Sigmoid colon (tissue), 7 donors: ENCODE results near the gene PREP. TPM values are rescaled to one million over a fixed set of nuclear protein-coding genes. Genes with fewer than 3 reads are reported as not detected.

Experiments used
- DNase-seq: peaks from one replicate; pipeline ENCODE4 v3.0.0-alpha.2; 2019
- H3K27ac ChIP-seq, 4 donors: fragments of 200-600 bp; sonication (generic); one replicate each; pipeline ENCODE4 v1.5.1; 2016 to 2019; ENCODE audit warnings: mild to moderate bottlenecking in 1 of 4
- H3K27me3 ChIP-seq, 3 donors: fragments of 200-600 bp; sonication (generic); one replicate each; pipeline ENCODE4 v1.5.1; 2019; ENCODE audit warnings: mild to moderate bottlenecking in 1 of 3
- H3K36me3 ChIP-seq, 4 donors: fragments of 200-600 bp; sonication (generic); one replicate each; pipeline ENCODE4 v1.5.1; 2016 to 2019
- H3K4me1 ChIP-seq, 4 donors: fragments of 200-600 bp; sonication (generic); one replicate each; pipeline ENCODE4 v1.5.1; 2017 to 2019
- H3K4me3 ChIP-seq, 4 donors: fragments of 200-600 bp; sonication (generic); one replicate each; pipeline ENCODE4 v1.5.1; 2017 to 2019; ENCODE audit warnings: mild to moderate bottlenecking in 2 of 4, moderate library complexity in 1 of 4
- H3K9me3 ChIP-seq, 4 donors: fragments of 200-600 bp in 3 of 4; sonication (generic) in 3 of 4; one replicate each; pipeline versions ENCODE4 v1.5.1 to v1.6.1; 2013 to 2019
- EP300 ChIP-seq, 4 donors: sonication (generic); formaldehyde crosslinking; IDR thresholded peaks; one replicate each; pipeline ENCODE4 v1.6.1; 2017; ENCODE audit warnings: antibody characterized with exemption in 4 of 4
- POLR2A ChIP-seq, 2 donors: fragments of 450-650 bp; IDR thresholded peaks; one replicate each; pipeline ENCODE4 v1.6.1; 2016; ENCODE audit warnings: antibody characterized with exemption in 2 of 2, mild to moderate bottlenecking in 2 of 2, moderate library complexity in 2 of 2
- POLR2AphosphoS5 ChIP-seq, 4 donors: sonication (generic); formaldehyde crosslinking; IDR thresholded peaks; one replicate each; pipeline ENCODE4 v1.6.1; 2017; ENCODE audit warnings: antibody characterized with exemption in 4 of 4
- WGBS, 2 donors: extraction: QIAGEN DNeasy Blood & Tissue Kit; methylation state at CpG; one replicate each; pipeline ENCODE4 v1.1.7; 2013; 5-methylcytosine and 5-hydroxymethylcytosine counted together
- intact Hi-C: fragments of 100-400 bp; cut with DNase I; formaldehyde crosslinking; loops from one replicate; pipeline ENCODE4 v1.15.1; 2023
- polyA plus RNA-seq, 3 donors: library from polyadenylated mRNA; stranded (reverse); fragments of 200-250 nt; gene quantifications; one replicate each; pipeline ENCODE4 v1.2.3, GENCODE V29; 2013
- total RNA-seq, 4 donors: library from RNA; depleted of rRNA; stranded (reverse); fragments of >200 nt; gene quantifications; one replicate each; pipeline ENCODE4 v1.1.0, GENCODE V29; 2016
- TF ChIP-seq, protein P1 (sequence below), 4 experiments: fragments of 450-650 bp in 3 of 4; fragments of 200-600 bp in 1 of 4; IDR thresholded peaks; one replicate each; pipeline ENCODE4 v1.5.1; 2016 to 2019; ENCODE audit warnings: antibody characterized with exemption in 4 of 4, mild to moderate bottlenecking in 3 of 4, moderate library complexity in 2 of 4
- donor health status: healthy with polysubstance abuse.
- donor health status: Bipolar disorder and iron deficiency.
- donor health status: healthy.

The PREP gene
- total and polyA plus RNA-seq, 7 donors: 14.1 to 47.9 (median 23.5) TPM

DNA sequence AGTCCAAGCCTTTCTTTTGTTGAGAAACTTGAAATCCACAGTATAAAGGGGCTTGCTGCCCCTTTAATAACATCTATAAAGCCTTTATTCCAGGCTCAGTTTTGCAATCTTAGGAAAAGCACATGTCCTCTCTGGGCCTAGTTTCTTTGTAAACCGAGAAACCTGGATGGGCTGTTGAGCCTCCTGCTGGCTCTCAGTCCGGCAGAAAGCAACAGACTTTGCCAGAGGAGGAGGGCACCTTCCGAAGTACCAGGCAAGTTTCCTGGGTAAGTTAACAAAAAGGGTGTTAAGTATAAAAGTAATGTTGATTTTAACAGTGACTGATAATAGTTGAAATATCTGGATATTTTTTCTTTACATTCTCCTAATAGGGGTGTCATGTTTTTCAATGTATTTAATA is 124.1 kb downstream of the PREP start:
- Histone ChIP-seq H3K27ac (no peak overlapping the region), H3K4me3 (no peak overlapping the region), H3K9me3 (no peaks in the 10 kb centered on the region), H3K36me3 (peaks cover 10 to 72% (median 21%) of the 10 kb centered on the region in 4 donors), H3K27me3 (no peaks in the 10 kb centered on the region), H3K4me1 (no peaks in the 10 kb centered on the region)
- DNase-seq: no peak
- WGBS, 2 donors: 94 to 95% methylated on average over 3 of the region's 3 CpGs
- intact Hi-C loops: no loop called here
- TF ChIP-seq, protein P1, sequence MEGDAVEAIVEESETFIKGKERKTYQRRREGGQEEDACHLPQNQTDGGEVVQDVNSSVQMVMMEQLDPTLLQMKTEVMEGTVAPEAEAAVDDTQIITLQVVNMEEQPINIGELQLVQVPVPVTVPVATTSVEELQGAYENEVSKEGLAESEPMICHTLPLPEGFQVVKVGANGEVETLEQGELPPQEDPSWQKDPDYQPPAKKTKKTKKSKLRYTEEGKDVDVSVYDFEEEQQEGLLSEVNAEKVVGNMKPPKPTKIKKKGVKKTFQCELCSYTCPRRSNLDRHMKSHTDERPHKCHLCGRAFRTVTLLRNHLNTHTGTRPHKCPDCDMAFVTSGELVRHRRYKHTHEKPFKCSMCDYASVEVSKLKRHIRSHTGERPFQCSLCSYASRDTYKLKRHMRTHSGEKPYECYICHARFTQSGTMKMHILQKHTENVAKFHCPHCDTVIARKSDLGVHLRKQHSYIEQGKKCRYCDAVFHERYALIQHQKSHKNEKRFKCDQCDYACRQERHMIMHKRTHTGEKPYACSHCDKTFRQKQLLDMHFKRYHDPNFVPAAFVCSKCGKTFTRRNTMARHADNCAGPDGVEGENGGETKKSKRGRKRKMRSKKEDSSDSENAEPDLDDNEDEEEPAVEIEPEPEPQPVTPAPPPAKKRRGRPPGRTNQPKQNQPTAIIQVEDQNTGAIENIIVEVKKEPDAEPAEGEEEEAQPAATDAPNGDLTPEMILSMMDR (IDR thresholded peaks at IDR 0.05): no peak
- TF ChIP-seq EP300 (IDR thresholded peaks at IDR 0.05) (no peak), POLR2A (IDR thresholded peaks at IDR 0.05) (no peak), POLR2AphosphoS5 (IDR thresholded peaks at IDR 0.05) (no peak)

DNA sequence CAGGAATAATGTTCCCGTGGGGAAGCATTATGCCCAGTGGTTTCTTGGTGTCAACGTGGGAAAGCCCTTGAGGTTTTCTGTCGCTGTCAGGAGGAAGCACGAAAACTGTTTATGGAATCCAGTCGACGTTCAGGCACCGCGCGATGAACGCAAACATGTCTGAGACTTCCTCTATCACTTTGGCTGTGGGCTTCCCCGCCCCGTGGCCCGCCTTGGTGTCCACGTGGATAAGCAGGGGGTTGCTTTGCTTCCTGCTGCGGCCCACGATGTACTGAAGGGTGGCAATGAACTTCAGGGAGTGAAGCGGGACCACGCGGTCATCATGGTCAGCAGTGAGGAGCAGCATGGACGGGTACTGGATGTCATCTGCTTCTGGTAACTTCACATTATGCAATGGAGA is 124.8 kb downstream of the PREP start:
- DNase-seq: no peak
- Histone ChIP-seq H3K9me3 (no peaks in the 10 kb centered on the region), H3K36me3 (peaks cover 10 to 69% (median 21%) of the 10 kb centered on the region in 4 donors), H3K4me1 (no peaks in the 10 kb centered on the region), H3K27ac (no peak overlapping the region), H3K27me3 (no peaks in the 10 kb centered on the region), H3K4me3 (no peak overlapping the region)
- WGBS, 2 donors: 89 to 92% methylated on average over 20 of the region's 20 CpGs
- intact Hi-C loops: no loop called here
- TF ChIP-seq POLR2AphosphoS5 (IDR thresholded peaks at IDR 0.05) (no peak), EP300 (IDR thresholded peaks at IDR 0.05) (no peak), POLR2A (IDR thresholded peaks at IDR 0.05) (no peak)
- TF ChIP-seq, protein P1 (IDR thresholded peaks at IDR 0.05): no peak

DNA sequence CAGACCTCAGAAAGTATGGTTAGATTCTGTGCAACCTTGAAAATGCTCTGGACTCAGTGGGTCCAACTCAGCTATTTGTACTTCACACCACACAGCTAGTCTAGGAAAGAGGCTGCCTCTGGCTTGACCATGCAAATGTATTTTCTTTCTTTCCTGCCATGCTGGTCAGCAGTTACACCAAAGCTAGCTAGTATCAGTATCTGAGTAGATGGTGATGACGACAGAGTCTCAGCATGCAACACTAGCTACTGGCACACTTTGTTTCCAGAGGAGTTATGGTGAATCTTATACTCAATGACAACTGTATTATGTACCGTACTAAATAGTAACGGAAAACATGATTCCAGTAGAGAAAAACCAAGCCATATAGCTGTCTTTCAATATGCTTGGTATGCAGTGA is 126.5 kb downstream of the PREP start:
- WGBS, 2 donors: 97 to 98% methylated on average over 3 of the region's 3 CpGs
- no peaks in the 10 kb centered on the region for H3K4me1 ChIP-seq

DNA sequence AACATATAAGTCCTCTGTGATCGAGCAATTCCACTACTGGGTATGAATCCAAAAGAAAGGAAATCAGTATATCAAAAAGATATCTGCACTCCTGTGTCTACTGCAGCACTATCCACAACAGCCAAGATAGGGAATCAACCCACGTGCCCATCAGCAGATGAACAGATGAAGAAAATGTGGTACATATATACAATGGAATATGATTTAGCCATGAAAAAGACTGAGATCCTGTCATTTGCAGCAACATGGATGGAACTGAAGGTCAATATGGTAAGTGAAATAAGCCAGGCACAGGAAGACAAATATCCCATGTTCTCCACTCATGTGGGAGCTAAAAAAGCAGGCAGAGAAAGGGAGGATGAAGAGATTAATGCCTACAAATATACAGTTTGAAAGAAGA is 127.3 kb downstream of the PREP start:
- H3K27me3 ChIP-seq: no peaks in the 10 kb centered on the region
- TF ChIP-seq EP300 (IDR thresholded peaks at IDR 0.05) (no peak), POLR2AphosphoS5 (IDR thresholded peaks at IDR 0.05) (no peak), POLR2A (IDR thresholded peaks at IDR 0.05) (no peak)
- TF ChIP-seq, protein P1 (IDR thresholded peaks at IDR 0.05): no peak
- H3K36me3 ChIP-seq: peaks cover 10 to 49% (median 14%) of the 10 kb centered on the region in 4 donors
- DNase-seq: no peak
- H3K4me3 ChIP-seq: no peak overlapping the region
- H3K4me1 ChIP-seq: no peaks in the 10 kb centered on the region
- no peak overlapping the region for H3K27ac ChIP-seq
- WGBS, 2 donors: 98 to 100% methylated on average over 2 of the region's 2 CpGs
- H3K9me3 ChIP-seq: no peaks in the 10 kb centered on the region
- intact Hi-C loops: no loop called here

More for the DNA sequence above, 126.5 kb downstream of the PREP start:
- H3K27ac ChIP-seq: no peak overlapping the region
- H3K9me3 ChIP-seq: no peaks in the 10 kb centered on the region
- H3K36me3 ChIP-seq: peaks cover 10 to 53% (median 18%) of the 10 kb centered on the region in 4 donors
- TF ChIP-seq POLR2AphosphoS5 (IDR thresholded peaks at IDR 0.05): no peak
- TF ChIP-seq POLR2A (IDR thresholded peaks at IDR 0.05): no peak
- TF ChIP-seq, protein P1 (IDR thresholded peaks at IDR 0.05): no peak
- no peak for TF ChIP-seq EP300 (IDR thresholded peaks at IDR 0.05)
- H3K27me3 ChIP-seq: no peaks in the 10 kb centered on the region
- intact Hi-C loops: no loop called here
- DNase-seq: no peak
- no peak overlapping the region for H3K4me3 ChIP-seq

DNA sequence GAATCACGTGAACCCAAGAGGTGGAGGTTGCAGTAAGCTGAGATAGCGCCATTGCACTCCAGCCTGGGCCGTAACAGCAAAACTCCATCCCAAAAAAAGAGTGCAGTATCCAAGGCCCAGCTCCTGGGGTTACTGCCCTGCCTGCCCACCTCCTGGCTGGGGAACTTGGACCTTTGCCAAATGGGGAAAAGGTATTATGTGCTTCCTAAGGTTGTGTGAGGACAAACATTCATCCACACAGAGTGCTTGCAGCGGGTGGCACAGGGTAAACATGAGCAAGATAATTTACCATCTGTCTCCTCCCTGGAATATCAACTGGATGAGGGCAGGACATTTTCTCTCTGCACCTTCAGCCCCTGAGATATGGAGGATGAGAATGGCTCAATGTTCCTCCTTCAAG is 128.2 kb downstream of the PREP start:
- Histone ChIP-seq H3K36me3 (peaks cover 10 to 41% (median 14%) of the 10 kb centered on the region in 4 donors), H3K9me3 (no peaks in the 10 kb centered on the region), H3K4me1 (no peaks in the 10 kb centered on the region), H3K4me3 (no peak overlapping the region), H3K27ac (no peak overlapping the region), H3K27me3 (no peaks in the 10 kb centered on the region)
- DNase-seq: no peak
- 72 to 93% methylated on average over 4 of the region's 4 CpGs for WGBS, 2 donors
- intact Hi-C loops: no loop called here
- TF ChIP-seq POLR2A (IDR thresholded peaks at IDR 0.05): no peak
- TF ChIP-seq, protein P1 (IDR thresholded peaks at IDR 0.05): no peak
- TF ChIP-seq EP300 (IDR thresholded peaks at IDR 0.05): no peak
- no peak for TF ChIP-seq POLR2AphosphoS5 (IDR thresholded peaks at IDR 0.05)
